GM21360 (cell line): ENCODE data around the gene ANKRD10.
"Not testable (repeated sequence)": the region's sequence is repeated elsewhere in the genome, so short reads cannot be mapped to it uniquely, and the experiment has no call there.

ENCODE experiments used
- ATAC-seq: cut with Tn5 transposase; IDR thresholded peaks from one replicate; pipeline ENCODE4 v1.9.1; 2021; ENCODE audit warnings: mild to moderate bottlenecking, moderate library complexity; ENCODE audit not compliant: unreplicated experiment

ANKRD10 gene

GRCh38 chr13:110869805-110870706, 44.8 kb downstream of the ANKRD10 start:
- ATAC-seq, result no peak

GRCh38 chr13:110869231-110869804, 45.6 kb downstream of the ANKRD10 start:
- ATAC-seq, result no peak

DNA sequence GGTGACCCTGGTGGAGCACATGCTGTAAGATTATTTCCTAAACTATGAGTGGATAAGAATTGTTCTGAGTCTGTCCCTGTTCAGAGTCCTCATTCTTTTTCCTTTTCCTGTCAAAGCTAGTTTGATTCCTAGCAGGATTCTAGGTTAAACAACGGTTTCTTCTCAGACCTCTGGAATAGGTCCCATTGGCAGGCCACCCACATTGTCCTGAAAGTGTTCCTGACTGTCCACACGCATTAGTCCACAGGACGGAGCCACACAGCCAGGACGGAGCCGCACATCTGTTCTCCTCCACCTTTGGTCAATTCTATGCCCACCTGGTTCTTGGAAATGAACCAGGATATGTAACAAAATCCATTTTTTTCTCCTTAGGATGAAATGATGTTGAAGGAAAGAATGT, 46.1 kb downstream of the ANKRD10 start:
- no peak for ATAC-seq

DNA sequence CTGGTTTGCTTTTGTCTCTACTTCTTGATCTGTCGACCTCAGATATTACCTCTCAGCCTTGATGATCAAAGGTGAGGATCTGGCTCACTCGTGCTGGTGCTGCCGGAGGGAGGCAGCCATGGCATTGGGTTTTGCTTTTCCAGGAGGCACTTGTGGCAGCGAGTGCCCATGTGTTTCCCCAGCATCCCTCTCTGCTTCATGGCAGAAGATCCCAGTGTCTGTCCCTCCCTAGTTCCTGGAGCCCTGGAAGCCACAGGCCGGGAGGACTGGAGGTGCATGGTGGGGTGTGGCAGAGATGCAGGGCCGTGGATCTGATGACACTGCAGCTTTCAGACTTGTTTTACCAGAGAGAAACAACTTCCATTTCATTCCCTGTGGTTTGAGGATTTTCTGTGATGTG, 47.5 kb downstream of the ANKRD10 start:
- no peak for ATAC-seq

- ATAC-seq, result no peak
These were observed 48.2 kb downstream of the ANKRD10 start for GRCh38 chr13:110866491-110867170.

- ATAC-seq, result no peak
These were observed 51.2 kb downstream of the ANKRD10 start for GRCh38 chr13:110863685-110864084.

- no peak for ATAC-seq
These were observed 53.9 kb downstream of the ANKRD10 start for GRCh38 chr13:110860983-110861382.

DNA sequence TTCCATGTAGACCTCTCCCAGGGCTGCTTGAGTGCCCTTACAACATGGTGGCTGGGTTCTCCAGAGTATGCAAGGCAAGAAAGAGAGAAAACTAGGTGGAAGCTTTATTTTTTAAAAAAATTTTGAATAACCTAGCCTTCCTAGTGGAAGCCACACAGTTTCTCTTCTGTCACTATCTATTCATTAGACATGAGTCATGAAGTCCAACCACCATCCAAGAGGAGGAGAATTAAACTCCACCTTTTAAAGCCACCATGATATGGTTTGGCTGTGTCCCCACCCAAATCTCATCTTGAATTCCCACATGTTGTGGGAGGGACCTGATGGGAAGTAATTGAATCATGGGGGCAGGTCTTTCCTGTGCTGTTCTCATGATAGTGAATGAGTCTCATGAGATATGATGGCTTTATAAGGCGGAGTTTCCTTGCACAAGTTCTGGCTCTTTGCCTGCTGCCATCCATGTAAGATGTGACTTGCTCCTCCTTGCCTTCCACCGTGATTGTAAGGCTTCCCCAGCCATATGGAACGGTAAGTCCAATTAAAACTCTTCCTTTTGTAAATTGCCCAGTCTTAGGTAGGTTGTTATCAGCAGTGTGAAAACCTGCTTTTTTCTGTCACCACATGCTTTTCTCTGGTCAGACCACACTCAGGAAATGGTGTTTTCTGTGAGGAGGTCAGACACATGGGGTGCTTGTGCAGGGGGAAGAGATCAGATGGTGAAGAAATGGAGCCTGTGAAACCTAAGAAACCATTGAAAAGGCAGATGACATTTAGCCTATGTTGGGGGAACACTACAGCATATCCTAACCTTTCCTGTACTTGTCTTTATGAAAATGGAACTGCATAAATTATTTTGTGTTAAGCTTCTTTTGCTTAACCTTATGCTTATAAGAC, 57.7 kb downstream of the ANKRD10 start:
- ATAC-seq, result no peak

GRCh38 chr13:110855363-110855762, 59.5 kb downstream of the ANKRD10 start:
- no peak for ATAC-seq

DNA sequence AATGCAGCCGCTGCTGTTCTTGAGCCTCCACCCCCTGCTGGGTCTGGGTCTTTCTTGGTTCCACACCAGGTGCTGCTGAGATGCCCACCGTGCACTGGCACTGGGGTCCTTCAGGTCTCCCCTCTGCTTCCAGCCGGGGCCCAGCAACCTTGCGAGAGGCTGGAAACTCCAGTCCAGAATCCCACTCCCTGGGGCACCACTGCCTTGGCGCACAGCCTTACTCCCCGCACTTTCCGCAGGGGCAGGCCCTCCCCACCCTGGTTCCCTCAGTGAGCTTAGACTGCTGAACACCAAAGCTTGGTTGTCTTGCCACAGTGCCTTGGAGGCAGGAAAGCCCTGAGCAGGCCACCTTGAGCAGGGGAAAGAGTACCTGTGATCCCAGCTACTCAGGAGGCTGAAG, 60.0 kb downstream of the ANKRD10 start:
- ATAC-seq, result no peak

GRCh38 chr13:110853235-110853721, 61.6 kb downstream of the ANKRD10 start:
- no peak for ATAC-seq

DNA sequence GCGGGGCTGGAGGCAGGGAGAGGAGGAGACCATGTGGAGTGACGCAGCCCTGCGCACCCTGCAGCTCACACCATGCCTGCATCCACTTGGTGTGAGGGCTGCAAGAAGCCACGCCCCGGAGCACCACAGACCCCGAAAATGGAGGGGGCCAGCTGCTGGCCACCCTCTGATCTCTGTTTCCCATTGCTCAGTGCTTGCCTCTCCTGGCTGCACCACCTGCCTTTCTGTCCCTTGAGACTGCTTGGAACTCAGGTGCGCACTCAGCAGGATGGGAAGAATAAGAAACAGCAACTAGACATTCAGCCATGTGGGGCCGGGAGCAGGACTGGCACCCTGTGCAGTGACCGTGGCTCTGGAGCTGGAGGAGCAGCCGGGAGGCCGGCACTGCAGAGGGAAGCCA, 64.0 kb downstream of the ANKRD10 start:
- ATAC-seq, result no peak

DNA sequence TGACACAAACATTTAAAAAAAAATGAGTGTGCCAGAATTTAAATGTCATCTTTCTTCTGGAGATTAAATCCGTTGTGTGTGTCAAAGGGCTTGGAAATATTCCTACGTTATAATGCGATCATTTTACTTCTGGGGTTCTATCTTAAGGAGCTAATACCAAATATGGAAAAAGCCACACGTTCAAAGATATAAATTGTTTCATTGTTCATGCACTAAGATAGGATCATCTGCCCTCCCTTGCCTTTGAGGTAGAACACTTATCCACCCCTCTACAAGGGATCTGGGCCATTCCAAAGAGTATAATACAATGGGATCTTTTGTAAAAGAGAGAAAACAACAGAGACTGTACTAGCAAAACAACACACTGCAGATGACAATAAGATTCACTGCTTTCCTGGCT, 64.9 kb downstream of the ANKRD10 start:
- ATAC-seq, result no peak

DNA sequence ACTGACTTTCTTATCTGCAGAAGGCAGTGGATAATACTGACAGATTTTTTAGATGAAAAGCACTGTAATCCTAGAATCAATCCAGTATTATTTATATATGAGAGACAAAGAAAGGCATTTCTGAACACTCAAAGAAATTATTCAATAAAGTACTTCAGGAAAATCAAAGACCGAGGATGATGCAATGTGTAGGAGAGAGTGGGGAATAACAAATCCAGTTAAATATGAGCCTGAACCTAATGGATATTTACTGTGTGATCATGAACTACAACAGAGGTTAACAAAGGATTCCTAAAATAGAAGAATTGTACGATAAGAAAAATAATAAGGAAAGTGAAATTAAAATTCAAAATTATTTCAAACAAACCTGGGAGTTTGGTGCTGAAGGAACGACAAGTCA, 69.3 kb downstream of the ANKRD10 start:
- ATAC-seq, result no peak

DNA sequence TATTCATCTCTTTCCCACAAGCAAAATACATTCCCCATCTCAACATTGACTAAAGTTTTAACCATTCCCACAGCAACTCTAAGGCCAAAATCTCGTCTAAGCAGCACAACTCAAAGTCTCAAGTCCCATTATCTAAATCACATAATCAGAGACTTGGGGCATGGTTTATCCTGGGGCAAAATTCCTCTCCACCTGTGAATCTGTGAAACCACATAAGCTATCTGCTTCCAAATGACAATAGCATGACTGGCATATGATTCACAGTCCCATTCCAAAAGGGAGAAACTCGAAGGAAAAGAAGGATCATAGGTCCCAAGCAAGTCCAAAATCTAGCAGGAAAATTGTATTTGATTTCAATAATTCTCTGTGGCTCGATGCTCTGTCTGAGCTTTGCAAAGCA, 73.0 kb downstream of the ANKRD10 start:
- ATAC-seq, result no peak

- no peak for ATAC-seq
These were observed 73.5 kb downstream of the ANKRD10 start for GRCh38 chr13:110841406-110841805.

GRCh38 chr13:110838867-110839538, 75.9 kb downstream of the ANKRD10 start:
- ATAC-seq, result no peak

DNA sequence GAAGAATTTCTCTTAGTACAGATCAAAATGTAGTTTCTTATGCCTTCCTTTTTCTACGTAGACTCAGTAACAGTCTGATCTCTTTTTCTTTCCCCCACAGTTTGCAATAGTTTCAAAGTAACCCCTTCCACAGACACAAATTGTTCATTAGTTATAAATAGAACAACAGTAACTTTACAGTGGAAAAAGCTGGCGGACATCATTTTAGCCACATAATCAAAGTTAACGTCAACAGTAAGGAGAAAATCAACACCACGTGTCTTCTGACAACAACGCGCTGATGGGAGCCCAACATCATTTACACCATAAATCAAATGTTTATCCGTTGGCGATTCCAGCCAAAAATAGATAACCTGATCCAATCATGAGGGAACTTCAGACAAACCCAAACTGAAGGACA, 76.8 kb downstream of the ANKRD10 start:
- ATAC-seq, result no peak

- ATAC-seq, result not testable (repeated sequence)
These were observed 77.3 kb downstream of the ANKRD10 start for GRCh38 chr13:110837397-110838061.

DNA sequence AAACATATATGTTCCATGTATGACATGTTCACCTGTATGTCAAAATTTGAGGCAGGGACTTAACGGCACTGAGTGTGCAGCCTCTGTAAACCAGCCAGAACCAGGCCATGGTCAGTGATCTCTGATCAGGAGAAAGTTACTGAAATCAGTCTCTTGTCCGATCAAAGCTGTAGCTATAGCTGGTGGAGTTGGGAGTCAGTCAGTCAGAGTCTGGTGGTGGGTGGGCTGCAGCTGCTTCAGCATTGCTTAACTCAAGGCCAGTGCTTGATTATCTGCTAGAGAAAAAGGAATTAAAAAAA, 78.3 kb downstream of the ANKRD10 start:
- no peak for ATAC-seq
